GM19468 (cell line): ENCODE measurements around the gene THSD7A.

ENCODE experiments used
- ATAC-seq: cut with Tn5 transposase; IDR thresholded peaks from one replicate; pipeline ENCODE4 v1.9.1; 2021; ENCODE audit warnings: mild to moderate bottlenecking, moderate library complexity, moderate number of reproducible peaks; ENCODE audit not compliant: unreplicated experiment; ENCODE audit errors: extremely low read depth

Gene THSD7A

GRCh38 chr7:11436773-11437524 is 395.0 kb downstream of the THSD7A start:
- ATAC-seq: no peak

- no peak for ATAC-seq
Observed at GRCh38 chr7:11436316-11436715, 395.7 kb downstream of the THSD7A start.

- no peak for ATAC-seq
Observed at GRCh38 chr7:11434366-11434765, 397.6 kb downstream of the THSD7A start.

GRCh38 chr7:11430841-11431240 is 401.2 kb downstream of the THSD7A start:
- ATAC-seq: no peak

GRCh38 chr7:11430112-11430511 is 401.9 kb downstream of the THSD7A start:
- no peak for ATAC-seq

GRCh38 chr7:11428877-11429581 is 403.0 kb downstream of the THSD7A start:
- no peak for ATAC-seq

- ATAC-seq: no peak
Observed at GRCh38 chr7:11427686-11428273, 404.2 kb downstream of the THSD7A start.

- no peak for ATAC-seq
Observed at GRCh38 chr7:11424006-11424405, 408.0 kb downstream of the THSD7A start.

- ATAC-seq: no peak
Observed at GRCh38 chr7:11420049-11420448, 411.9 kb downstream of the THSD7A start.

GRCh38 chr7:11416641-11417458 is 415.1 kb downstream of the THSD7A start:
- no peak for ATAC-seq

GRCh38 chr7:11415101-11415500 is 416.9 kb downstream of the THSD7A start:
- no peak for ATAC-seq

GRCh38 chr7:11413901-11414300 is 418.1 kb downstream of the THSD7A start:
- ATAC-seq: no peak

- ATAC-seq: no peak
Observed at GRCh38 chr7:11412036-11412435, 420.0 kb downstream of the THSD7A start.

GRCh38 chr7:11410656-11411644 is 421.0 kb downstream of the THSD7A start:
- no peak for ATAC-seq

GRCh38 chr7:11404355-11404754 is 427.6 kb downstream of the THSD7A start:
- no peak for ATAC-seq

- no peak for ATAC-seq
Observed at GRCh38 chr7:11403781-11404180, 428.2 kb downstream of the THSD7A start.

- ATAC-seq: no peak
Observed at GRCh38 chr7:11394438-11394837, 437.6 kb downstream of the THSD7A start.

GRCh38 chr7:11379641-11380040 is 452.4 kb downstream of the THSD7A start:
- ATAC-seq: no peak

- no peak for ATAC-seq
Observed at GRCh38 chr7:11376529-11376928, 455.5 kb downstream of the THSD7A start.
